Effector CD8-positive, alpha-beta T cell (primary cell): Measurements from ENCODE around the gene NMU.
"Not testable (repeated sequence)": the region's sequence is repeated elsewhere in the genome, so short reads cannot be mapped to it uniquely, and the experiment has no call there.

Experiments used
- DNase-seq: peaks from one replicate; lab custom pipeline; 2025; lab: John Stamatoyannopoulos, UW

The NMU gene

DNA sequence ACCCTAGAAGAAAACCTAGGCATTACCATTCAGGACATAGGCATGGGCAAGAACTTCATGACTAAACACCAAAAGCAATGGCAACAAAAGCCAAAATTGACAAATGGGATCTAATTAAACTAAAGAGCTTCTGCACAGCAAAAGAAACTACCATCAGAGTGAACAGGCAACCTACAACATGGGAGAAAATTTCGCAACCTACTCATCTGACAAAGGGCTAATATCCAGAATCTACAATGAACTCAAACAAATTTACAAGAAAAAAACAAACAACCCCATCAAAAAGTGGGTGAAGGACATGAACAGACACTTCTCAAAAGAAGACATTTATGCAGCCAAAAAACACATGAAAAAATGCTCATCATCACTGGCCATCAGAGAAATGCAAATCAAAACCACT lies 12.0 kb downstream of the NMU start:
- not testable (repeated sequence) for DNase-seq

DNA sequence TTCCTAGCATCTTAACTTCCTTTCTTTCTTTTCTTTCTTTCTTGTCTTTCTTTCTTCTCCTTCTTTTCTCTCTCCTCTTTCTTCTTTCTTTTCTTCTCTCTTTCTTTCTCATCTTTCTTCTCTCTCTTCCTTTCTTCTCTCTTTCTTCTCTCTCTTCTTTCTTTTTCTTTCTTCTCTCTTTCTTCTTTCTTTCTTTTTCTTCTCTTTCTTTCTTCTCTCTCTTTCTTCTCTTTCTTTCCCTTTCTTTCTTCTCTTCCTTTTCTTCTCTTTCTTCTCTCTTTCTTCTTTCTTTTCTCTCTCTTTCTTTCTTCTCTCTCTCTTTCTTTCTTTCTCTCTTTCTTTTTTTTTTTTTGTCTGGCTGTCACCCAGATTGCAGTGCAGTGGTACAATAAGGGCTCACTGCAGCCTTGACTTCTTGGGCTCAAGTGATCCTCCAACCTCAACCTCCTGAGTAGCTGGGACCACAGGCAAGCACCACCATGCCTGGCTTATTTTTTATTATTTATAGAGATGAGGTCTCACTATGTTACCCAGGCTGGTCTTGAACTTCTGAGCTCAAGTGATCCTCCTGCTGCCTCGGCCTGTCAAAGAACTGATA lies 17.5 kb downstream of the NMU start:
- no peak for DNase-seq

DNA sequence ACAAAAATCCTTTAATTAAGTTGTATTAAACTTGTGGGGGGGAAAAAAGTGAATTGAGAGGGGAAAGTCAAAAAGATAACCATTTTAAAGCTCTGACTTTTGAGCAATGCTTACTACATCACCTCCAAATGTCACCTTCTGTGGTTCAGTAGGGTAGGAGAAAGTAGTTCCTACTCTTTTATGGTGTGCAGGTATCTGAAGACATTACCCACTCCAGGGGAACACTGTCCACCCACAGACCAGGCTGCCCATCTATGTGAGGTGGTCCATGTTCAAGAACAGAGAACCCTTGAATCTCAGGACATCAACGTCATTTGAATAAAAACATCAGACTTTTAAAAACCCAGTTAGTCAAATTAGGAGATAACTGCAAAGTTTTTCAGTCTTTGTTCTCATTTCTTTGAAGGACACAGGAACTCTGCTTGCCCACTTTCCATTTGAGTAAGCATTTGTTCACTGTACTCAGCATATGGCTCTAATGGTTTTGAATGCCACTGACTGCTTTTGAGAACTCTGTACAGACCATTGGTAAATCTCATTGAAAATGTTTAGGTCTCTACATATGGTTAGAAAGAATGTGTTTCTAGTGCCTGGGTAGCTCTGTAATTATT lies 18.4 kb downstream of the NMU start:
- DNase-seq: no peak

DNA sequence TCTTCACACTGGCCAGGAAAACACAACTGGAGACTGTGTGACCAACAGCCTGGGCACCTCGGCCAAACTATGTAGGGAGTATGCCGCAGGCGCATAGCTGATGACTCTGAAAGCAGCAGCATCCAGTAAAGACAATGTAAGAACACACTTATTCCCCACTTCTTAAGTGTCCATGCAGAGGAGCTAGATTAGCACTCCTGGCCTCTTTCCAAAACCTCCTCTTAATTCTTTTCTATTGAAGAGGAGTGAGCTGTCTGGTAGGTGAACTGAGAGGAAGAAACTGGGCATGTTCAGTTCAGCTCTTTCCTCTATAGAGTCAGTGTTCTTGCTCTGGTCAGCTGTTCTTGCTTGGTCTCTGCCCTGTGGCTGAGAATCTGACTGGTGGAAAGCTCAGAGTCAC lies 21.1 kb downstream of the NMU start:
- DNase-seq: no peak

DNA sequence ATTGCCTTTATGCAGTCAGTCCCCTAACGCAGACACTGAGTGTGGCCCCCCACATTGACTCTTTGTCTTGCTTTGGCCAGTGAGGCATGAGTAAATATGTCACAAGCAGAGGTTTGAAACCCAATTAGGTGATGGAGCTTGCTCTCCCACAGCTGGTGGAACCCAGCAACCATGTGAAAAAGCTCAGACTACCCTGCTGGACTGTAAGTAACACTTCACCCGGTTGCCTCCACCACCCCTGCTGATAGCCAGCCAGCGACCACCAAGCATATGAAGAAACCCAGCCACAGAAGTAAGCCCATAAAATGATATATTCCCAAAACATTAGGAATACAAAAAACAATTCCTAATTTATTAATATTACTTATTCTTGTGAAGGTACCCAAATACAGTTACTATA lies 22.5 kb downstream of the NMU start:
- DNase-seq: no peak

DNA sequence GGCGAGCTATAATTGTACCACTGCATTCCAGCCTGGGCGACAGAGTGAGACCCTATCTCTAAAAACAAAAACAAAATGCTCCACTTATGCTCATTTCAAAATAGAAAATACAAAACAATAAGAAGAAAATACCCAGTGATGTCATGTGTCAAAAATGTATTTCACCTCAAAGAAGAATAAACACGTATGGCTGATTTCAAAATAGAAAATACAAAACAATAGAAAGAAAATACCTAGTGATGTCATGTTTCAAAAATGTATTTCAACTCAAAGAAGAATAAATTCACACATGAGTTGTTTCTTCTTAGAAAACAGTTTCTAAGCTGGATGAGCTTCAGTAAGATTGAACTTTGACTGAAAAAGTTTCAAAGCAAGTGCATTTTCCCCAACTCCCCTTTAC lies 23.8 kb downstream of the NMU start:
- no peak for DNase-seq

DNA sequence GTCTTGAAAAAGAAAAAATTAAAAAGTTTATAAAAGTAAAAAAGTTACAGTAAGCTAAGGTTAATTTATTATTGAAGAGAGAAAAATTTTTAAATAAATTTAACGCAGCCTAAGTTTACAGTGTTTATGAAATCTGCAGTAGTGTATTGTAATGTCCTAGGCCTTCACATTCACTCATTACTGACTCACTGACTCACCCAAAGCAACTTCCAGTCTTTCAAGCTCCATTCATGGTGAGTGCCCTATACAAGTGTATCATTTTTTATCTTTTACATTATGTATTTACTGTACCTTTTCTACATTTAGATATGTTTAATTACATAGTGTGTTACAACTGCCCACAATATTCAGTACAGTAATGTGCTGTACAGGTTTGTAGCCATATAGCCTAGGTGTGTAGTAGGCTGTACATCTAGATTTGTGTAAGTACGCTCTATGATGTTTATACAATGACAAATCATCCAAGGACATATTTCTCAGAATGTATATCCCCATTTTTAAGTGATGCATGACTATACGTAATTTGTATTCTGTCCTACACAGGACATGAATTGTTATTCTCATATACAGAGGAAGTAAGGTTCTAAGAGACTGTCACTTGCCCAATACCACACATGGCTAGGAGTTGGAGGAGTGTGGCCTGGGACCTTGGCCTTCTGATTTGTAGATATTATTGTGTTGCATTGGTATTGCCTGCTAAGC lies 24.6 kb downstream of the NMU start:
- no peak for DNase-seq

DNA sequence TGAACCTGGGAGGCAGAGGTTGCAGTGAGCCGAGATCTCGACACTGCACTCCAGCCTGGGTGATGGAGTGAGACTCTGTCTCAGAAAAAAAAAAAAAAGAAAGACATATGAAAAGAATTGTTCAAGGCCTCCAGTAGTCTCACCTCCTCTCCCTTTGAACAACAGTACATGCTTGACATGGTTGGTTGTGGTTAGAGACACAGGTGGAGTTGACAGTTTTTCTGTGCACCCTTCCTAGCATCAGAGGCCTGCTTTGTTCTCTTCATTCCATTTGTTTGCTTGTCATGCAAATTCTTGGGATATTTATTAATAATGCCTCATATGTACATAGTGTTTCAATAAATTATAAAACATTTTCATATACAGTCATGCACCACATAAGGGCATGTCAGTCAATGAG lies 25.7 kb downstream of the NMU start:
- no peak for DNase-seq

DNA sequence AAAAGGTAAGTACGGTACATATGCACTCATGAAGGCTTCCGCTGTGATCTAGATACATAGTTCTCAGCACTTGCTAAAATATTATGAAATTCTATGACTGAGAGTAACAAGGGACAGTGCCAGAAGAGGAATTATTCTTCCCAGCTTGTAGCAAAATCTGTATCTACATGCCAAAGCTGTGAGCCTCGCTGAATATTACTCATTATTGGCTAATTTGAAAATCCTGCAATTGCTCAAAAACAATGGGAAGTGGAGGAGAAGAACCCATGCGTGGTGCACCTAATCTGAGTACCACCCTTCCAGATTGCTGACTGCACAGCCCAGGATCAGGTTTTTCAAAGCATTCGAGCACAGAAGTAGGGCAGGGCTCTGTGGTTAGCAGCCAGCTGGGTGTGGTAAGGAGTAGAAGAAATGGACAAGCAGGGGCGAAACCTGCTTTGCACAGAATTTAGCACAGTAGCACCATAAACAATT lies 26.7 kb downstream of the NMU start:
- no peak for DNase-seq

DNA sequence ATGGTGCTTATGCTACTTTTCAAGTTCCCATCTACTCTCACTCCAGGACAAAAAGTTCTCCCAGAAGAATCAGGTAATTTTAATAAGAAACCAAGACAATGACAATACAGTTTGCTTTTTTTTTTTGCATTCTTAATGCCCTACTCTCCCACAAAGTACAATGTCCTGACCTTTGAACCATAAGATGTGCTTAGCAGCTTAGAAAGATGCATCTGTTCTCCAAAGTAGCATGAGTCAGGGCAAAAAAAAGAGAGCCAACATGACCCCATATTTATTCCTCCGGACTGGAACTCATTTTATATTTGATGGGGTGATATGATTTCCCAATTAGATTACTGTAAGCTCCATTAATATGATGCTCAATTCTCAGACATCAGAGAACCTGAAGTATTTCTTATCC lies 27.5 kb downstream of the NMU start:
- no peak for DNase-seq

DNA sequence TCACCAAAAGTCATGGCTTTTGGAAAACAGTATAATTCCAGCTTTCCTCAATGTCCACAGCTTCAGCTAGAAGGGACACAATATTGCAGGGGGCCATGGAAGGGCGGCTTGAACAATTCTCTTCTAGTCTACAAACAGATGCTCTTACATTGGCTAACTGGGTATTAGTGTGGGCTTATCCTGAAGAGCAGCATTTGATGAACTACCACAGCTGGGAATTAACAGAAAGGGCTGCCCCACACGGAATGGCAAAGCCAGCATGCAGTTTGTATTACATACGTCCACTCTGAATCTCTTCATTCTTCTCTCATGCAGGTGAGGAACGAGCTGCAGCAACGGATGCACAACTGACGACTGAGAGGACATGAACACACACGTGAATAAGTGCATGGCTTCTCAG lies 31.1 kb downstream of the NMU start:
- no peak for DNase-seq

DNA sequence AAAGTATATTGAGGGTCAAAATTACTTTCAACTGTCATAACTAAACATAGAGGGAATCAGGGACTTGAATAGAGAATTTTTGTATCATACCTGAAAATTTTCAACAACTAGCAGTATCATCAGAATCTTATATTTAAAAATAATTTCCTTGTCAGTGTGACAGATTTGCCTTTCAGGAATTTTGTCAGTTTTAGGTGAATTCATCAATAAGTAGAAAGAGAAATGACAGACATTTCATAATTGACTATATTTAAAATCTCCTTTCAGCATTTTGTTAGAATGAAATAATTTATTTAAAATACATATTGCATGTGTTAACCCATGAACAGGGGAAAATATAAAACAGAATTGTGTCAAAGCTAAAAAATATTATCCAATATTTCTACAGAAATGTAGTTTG lies 35.5 kb downstream of the NMU start:
- DNase-seq: no peak

DNA sequence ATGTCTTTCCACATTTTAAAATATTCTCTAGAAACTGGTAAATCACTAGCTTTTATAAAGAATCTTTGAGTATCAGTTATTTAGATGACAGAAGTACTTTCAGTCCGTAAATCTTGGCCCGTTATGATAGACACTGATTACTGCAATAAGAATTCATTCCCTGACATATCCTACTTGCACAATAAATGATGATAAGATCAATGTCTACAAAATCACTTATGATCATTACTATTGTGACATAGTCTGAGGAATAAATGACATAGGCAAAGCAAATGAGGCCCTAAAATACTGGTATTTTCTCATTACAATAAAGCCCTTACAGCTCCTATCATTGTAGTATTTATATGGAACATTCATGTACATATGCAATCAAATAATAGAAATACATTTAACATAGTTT lies 37.5 kb downstream of the NMU start:
- DNase-seq: no peak

DNA sequence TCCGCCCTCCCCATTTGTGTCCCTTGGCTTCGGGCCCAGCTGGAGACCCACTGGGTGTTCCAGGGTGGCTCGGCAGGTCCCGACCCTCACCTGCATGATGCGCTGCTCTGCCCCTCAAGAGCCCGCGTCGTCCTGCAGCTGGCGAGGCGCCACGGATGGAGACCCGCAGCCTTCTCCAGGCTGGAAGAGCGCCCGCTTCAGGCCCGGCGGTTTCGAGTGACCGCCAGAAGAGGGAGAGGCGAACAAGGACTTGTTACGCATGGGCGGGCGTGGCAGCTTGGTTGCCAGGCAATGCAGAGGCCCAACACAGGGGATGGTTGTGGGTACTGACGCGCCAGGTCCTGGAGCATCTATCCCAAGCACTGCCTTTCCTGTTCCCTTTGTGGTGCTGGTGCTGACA lies 44.1 kb downstream of the NMU start, which contains the start of gene PDCL2:
PDCL2 (minus strand) TSS at position 232 of the 400 bp plus-strand sequence; CDS start at position 96, 136 bp downstream.
- DNase-seq: no peak

DNA sequence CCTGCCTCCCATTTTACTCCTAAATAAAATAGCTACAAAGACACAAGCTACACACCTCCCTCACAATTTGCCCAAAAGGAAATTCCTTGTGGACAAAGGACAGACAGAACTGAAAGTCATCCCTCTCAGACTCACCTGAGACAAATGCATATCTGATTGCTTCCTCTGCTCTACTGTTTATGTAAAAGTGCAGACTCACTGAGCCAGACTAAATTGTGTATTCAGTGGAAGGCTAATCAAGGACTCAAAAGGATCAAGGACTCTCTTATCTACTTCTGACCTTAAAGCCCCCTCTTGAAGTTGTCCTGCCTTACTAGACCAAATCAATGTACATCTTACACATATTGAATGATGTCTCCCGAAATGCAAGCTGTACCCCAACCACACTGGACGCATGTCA lies 47.9 kb downstream of the NMU start:
- DNase-seq: no peak

DNA sequence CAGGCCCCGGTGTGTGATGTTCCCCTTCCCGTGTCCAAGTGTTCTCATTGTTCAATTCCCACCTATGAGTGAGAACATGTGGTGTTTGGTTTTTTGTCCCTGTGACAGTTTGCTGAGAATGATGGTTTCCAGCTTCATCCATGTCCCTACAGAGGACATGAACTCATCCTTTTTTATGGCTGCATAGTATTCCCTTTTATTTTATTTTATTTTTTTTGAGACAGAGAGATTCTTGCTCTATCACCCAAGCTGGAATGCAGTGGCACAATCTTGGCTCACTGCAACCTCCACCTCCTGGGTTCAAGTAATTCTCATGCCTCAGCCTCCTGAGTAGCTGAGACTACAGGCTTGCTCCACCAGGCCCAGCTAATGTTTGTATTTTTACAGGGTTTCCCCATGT lies 53.3 kb downstream of the NMU start:
- not testable (repeated sequence) for DNase-seq

DNA sequence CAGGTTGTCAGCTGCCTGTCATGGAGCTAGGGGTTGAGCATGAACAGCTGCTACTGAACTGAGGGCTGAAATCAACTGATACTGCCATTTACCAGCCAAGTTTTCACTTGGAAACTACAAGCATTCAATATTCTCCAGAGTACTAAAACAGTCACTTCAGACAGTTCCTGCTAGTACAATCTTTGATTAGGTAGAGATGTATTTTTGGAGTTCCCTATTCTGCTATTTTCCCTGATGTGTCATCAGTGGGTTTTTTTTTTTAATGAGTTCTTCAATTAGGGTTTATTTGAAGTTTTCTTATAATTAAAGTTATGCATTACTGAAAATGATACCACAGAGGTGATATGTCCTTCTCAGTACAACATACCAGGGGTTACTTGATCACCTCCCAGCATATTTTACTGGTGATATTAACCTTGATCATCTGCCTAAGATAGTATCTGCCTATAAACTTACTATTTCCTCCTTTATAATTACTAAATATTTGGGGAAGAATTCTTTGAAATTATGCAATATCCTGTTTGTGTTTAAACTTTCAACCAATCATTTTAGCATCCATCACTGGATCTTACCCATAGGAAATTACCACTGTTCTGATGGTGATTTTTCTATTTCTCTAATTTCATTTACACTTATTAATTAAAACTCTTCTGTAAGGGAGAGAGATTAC lies 57.6 kb downstream of the NMU start:
- no peak for DNase-seq

DNA sequence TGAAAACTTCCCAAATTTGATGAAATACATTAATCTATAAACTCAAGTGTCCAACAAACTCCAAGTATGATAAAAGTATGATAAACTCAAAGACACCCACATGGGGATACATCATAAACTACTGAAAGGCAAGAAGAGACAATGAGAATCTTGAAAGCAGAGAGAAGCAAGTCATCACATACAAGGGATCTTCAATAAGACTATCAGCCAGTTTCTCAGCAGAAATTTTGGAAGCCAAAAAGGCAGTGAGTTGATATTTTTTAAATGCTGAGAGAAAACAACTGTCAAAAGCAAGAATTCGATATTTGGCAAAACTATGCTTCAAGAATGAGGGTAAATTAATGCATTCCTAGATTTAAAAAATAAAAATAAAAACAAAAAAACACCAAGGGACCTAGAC lies 60.6 kb downstream of the NMU start:
- no peak for DNase-seq

DNA sequence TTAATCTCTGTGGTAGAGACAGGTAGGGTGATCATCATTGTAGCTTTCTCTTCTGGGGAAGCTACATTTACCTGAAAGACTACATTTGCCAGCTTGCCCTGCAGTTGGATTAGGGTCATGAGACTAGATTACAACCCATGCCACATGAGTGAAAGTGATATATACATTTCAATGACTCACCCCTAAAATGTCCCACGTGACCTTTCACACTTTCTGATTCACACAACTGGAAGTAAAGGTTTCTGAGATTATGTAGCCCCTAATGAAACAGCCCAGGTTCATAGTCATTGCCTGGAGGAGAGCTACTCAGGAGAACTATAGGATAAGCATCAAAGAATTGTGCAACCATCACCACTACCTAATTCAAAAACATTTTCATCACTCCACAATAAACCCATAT lies 61.8 kb downstream of the NMU start:
- DNase-seq: no peak

DNA sequence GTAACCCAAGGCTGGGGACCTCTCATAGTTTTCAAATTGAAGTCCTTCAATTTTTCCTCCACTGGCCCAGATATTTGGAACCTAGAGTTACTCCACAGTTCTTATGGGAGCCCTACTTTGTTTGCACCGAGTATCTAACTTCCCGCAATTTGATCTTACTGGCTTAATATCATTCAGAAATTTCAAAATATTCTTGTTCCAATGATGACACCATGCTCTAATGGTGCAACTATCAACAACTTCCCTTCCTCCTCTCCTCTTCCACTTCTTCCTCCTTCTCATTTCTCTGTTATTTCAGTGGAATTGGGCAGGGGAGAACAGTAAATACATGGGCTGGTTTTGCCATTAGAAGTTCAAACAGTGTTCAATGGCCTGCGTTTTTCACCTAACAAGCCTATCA lies 64.3 kb downstream of the NMU start:
- no peak for DNase-seq

DNA sequence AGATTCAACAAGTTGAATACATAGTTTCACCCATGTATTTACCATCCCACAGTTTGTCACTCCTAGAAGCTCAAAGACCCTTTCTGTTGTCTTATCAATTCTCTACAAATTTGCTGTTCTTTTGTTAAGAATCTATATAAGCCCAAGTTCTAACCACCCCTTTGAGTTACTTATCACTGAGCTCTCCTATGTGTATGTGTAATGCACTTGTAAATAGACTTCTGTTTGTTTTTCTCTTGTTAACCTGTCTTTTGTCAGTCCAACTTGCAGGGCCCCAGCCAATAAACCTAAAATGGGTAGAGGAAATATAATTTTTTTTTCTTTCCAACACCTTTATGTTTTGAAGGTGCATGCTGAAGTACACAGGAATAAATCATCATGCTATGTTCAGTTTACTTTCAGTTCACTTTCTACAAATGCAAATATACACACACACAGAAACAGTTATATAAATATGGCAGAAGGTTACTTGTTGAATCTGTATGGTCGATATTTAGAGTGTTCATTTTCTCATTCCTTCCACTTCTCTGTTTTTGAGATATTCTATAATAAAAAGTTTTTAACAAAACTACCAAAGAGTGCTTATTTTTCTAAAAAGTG lies 67.1 kb downstream of the NMU start:
- DNase-seq: no peak

DNA sequence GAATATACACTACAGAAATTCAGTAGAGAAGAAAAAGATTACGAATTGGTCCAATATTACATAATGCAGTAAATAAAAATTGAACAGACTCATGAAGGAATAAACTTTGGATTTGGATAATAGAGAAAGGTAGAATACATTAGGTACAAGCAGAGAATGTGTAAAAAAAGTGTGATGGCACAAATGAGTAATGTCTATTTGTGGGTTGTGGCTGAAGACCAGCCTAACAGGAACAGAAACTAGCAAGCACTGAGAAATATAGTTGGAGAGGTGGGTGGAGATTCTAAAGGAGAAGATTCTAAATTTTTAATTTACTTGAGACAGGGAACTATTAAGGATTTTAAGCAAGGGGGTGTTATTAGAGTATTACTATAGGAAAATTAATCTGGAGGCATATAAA lies 74.2 kb downstream of the NMU start:
- no peak for DNase-seq
